GM06990 (cell line): ENCODE measurements around the gene L3MBTL4.

Experiments used
- DNase-seq: peaks from one replicate; pipeline ENCODE4 v3.0.0-alpha.2; 2011; ENCODE audit not compliant: insufficient read length; ENCODE audit errors: extremely low read depth
- H3K27me3 ChIP-seq: replicated peaks from 2 replicates; pipeline ENCODE4 v1.6.0; 2011; ENCODE audit warnings: low read length; ENCODE audit not compliant: control insufficient read depth, insufficient read depth
- H3K36me3 ChIP-seq: 2 replicates; pipeline ENCODE4 v1.5.1; 2011; ENCODE audit warnings: low read length; ENCODE audit not compliant: control insufficient read depth, insufficient read depth
- H3K4me3 ChIP-seq: replicated peaks from 2 replicates; pipeline ENCODE4 v1.5.1; 2011; ENCODE audit warnings: low read depth, mild to moderate bottlenecking, control low read depth, low read length
- CTCF ChIP-seq: IDR thresholded peaks from 2 replicates; pipeline ENCODE4 v1.5.1; 2011; ENCODE audit warnings: low read length, control low read depth, mild to moderate bottlenecking, inconsistent platforms; ENCODE audit not compliant: insufficient read depth, poor library complexity, severe bottlenecking

Gene L3MBTL4

GRCh38 chr18:6031442-6031841, 383.3 kb downstream of the L3MBTL4 start:
- no peaks in the 10 kb centered on the region for H3K36me3 ChIP-seq

GRCh38 chr18:6031002-6031401, 383.7 kb downstream of the L3MBTL4 start:
- TF ChIP-seq CTCF = no peak
- H3K4me3 ChIP-seq = no peak overlapping the region
- H3K27me3 ChIP-seq = no peaks in the 10 kb centered on the region
- H3K36me3 ChIP-seq = no peaks in the 10 kb centered on the region
- DNase-seq = no peak

More at GRCh38 chr18:6031442-6031841, 383.3 kb downstream of the L3MBTL4 start:
- no peak for TF ChIP-seq CTCF
- H3K27me3 ChIP-seq = no peaks in the 10 kb centered on the region
- no peak for DNase-seq
- H3K4me3 ChIP-seq = no peak overlapping the region

GRCh38 chr18:6024745-6025248, 389.9 kb downstream of the L3MBTL4 start:
- TF ChIP-seq CTCF = no peak
- DNase-seq = no peak
- no peaks in the 10 kb centered on the region for H3K27me3 ChIP-seq
- no peaks in the 10 kb centered on the region for H3K36me3 ChIP-seq
- H3K4me3 ChIP-seq = no peak overlapping the region

GRCh38 chr18:6023551-6023950, 391.2 kb downstream of the L3MBTL4 start:
- Histone ChIP-seq H3K4me3 (no peak overlapping the region), H3K36me3 (no peaks in the 10 kb centered on the region), H3K27me3 (no peaks in the 10 kb centered on the region)
- TF ChIP-seq CTCF = no peak
- no peak for DNase-seq

GRCh38 chr18:6022845-6023244, 391.9 kb downstream of the L3MBTL4 start:
- no peak for TF ChIP-seq CTCF
- no peak for DNase-seq
- Histone ChIP-seq H3K4me3 (no peak overlapping the region), H3K36me3 (no peaks in the 10 kb centered on the region), H3K27me3 (no peaks in the 10 kb centered on the region)

- no peak for DNase-seq
- TF ChIP-seq CTCF = no peak
- no peaks in the 10 kb centered on the region for H3K27me3 ChIP-seq
- no peak overlapping the region for H3K4me3 ChIP-seq
- no peaks in the 10 kb centered on the region for H3K36me3 ChIP-seq
These were observed 392.7 kb downstream of the L3MBTL4 start for GRCh38 chr18:6022074-6022444.
